GM11168 (cell line): ENCODE results near the gene HOXA13.

Experiments
- in situ Hi-C: fragments of 300-500 bp; cut with MboI; formaldehyde crosslinking; loops from one replicate; pipeline ENCODE4 v1.12.0; 2022; ENCODE audit warnings: low sequenced_read_pairs; ENCODE audit not compliant: unreplicated experiment

HOXA13 gene

DNA sequence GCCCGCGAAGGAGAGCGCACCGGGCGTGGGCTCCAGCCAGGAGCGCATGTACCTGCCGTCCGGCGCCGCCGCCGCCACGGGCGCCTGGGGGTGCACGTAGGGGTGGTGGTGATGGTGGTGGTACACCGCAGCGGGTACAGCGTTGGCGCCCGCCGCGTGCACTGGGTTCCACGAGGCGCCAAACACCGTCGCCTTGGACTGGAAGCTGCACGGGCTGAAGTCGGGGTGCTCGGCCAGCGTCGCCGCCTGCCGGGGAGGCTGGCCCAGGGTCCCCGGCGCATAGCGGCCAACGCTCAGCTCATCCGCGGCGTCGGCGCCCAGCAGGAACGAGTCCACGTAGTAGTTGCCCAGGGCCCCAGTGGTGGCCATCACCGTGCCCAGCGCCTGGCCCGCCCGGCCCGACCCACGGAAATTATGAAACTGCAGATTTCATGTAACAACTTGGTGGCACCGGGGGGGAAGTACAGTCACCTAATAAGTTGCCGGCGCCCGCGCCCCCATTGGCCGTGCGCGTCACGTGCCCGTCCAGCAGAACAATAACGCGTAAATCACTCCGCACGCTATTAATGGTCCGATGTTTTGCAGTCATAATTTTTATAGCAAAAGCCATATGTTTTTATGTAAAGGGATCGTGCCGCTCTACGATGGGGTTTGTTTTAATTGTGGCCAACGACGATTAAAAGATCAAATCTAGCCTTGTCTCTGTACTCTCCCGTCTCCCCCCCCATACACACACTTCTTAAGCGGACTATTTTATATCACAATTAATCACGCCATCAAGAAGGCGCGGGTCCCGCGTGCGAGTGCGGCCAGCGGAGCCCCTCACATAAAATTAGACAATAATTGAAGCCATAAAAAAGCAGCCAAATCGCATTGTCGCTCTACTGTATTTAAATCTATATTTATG lies 34.5 kb downstream of the HOXA13 start, which contains the start of gene HOXA9:
Gene HOXA9, minus strand, starts transcription at position 449 of the 907 bp plus-strand sequence. Its CDS starts 80 bp downstream, at position 369.
- in situ Hi-C loops, result no loop called here

DNA sequence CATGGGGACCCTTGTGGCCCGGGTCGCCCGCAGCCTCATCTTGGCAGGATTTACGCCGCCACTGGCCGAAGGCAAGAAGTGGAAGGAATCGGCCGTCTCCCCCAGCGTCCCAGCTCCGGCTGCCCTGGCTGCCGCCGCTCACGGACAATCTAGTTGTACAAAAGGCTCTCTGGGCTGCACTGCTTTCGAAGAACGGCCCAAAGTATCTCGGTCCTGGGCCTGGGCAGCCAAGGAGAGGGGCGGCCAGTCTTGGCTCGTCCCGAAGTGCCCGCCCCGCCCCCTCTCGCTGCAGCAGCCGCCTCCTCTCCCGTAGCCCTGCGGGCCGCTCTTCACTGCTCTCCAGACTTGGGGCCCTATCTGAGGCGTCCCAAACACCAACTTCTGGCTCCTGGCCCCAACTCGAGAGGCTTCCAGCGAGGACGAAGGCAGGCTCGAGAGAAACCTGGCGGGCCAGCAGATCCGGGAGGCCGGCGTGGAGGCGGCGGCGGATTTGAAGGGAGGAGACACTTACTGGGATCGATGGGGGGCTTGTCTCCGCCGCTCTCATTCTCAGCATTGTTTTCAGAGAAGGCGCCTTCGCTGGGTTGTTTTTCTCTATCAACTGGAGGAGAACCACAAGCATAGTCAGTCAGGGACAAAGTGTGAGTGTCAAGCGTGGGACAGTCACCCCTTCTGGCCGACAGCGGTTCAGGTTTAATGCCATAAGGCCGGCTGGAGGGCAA lies 35.4 kb downstream of the HOXA13 start:
- in situ Hi-C loops, result no loop called here

GRCh38 chr7:27164045-27164366 lies 35.9 kb downstream of the HOXA13 start:
- in situ Hi-C loops, result no loop called here

GRCh38 chr7:27163288-27164044 lies 36.4 kb downstream of the HOXA13 start:
- in situ Hi-C loops, result no loop called here

DNA sequence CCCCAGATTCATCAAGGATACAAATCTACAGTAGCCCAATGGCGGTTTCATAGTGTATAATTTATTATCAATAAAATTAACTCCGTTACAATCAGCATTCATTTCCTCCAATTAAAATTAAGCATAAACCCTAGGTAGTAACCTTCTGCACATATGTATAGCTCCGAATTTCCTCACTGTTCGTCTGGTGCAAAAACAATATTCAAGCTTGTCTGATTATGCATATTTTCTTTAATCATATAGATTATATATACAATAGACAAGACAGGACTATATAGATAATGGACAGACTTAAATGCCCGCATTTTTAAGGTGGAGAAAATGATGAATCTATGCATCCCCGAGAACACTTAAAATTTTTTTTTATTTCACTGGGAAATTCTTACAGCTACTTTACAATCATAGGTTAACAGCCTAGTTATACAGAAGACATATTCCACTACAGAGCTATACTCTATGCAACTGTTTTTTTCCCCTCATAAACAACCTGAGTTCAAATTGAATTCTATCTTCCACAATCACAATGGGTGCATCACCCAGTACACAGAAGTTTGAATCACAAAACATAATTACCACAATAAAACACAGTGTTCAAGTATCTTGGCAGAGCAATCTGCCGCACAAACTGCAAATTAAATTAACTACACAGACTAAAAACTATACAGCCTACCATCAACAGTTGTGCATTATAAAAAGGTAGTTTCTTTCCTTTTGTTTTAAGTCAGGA lies 37.2 kb downstream of the HOXA13 start:
- in situ Hi-C loops, result no loop called here

DNA sequence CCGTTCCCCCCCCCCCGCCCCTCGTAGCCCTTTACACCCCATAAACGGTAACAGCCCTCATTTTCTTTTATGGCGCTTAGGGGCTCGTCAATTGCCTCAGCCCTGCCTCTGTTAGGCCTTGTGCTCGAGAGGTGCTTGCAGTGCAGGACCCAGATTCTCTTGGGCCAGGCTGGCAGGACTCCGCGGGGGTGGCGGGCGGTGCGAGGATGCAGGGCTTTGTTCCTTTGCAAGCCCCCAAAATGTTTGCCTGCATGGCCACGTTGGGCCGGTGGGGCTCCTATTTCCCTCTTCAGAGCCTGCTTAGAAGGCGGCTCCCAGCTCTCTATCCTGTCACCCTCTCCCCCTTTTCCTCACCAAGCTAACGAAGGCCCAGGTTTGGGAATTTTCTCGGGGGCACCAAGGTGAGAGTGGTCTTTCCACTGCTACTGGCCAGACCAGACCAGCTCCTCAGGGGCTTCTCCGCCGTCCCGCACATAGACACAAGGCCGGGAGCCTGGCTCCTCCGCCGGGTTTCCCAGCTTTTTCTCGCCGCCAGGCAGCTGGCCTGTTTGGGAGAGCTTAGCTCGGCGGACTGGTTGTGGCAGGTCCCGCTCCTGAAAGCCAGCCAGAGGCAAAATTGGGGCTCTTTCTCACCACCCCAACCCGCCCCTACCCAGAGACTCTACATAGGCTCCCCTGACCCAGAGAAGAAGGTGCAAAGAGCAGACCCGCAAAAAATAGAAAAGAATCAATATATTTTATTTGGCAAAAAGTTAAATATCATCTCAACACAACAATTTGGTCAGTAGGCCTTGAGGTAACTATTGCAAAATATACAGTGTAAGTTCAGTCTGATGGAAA lies 38.0 kb downstream of the HOXA13 start:
- in situ Hi-C loops, result no loop called here

DNA sequence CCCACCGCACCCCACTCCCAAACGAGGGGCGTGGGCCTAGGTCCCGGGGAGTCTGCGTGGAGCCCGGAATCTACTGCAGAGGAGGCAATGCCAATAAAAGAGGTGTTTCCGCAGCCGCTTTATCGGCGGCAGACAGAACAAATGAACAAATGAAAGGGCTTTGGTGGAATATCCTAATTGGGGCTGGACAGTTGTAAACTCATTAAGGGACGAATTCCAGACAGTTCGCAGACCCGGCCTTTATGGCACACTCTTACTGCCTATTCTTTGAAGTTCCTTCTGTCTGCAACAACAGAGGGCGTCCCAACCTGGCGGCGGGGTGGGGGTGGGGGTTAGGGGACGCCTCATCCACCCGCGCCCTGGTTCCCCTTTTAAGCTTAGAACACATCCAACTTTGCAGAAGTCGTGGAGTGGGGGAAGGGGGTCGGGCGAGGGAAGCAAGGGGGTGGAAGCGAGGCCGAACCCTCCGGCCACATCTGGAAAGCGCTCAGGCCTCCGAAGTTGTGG lies 38.6 kb downstream of the HOXA13 start:
- in situ Hi-C loops, result no loop called here

- in situ Hi-C loops, result no loop called here
Observed at GRCh38 chr7:27160546-27161213, 39.2 kb downstream of the HOXA13 start.

GRCh38 chr7:27160145-27160545 lies 39.7 kb downstream of the HOXA13 start:
- in situ Hi-C loops, result no loop called here

GRCh38 chr7:27159266-27160144 lies 40.4 kb downstream of the HOXA13 start:
- in situ Hi-C loops, result loop anchor here (10.0 kb wide), 2 partner anchors 655 to 795 kb away; no protein-coding TSS in a partner anchor

- in situ Hi-C loops, result loop anchor here (10.0 kb wide), 2 partner anchors 654 to 794 kb away; no protein-coding TSS in a partner anchor
Observed at GRCh38 chr7:27158436-27159265, 41.2 kb downstream of the HOXA13 start.

DNA sequence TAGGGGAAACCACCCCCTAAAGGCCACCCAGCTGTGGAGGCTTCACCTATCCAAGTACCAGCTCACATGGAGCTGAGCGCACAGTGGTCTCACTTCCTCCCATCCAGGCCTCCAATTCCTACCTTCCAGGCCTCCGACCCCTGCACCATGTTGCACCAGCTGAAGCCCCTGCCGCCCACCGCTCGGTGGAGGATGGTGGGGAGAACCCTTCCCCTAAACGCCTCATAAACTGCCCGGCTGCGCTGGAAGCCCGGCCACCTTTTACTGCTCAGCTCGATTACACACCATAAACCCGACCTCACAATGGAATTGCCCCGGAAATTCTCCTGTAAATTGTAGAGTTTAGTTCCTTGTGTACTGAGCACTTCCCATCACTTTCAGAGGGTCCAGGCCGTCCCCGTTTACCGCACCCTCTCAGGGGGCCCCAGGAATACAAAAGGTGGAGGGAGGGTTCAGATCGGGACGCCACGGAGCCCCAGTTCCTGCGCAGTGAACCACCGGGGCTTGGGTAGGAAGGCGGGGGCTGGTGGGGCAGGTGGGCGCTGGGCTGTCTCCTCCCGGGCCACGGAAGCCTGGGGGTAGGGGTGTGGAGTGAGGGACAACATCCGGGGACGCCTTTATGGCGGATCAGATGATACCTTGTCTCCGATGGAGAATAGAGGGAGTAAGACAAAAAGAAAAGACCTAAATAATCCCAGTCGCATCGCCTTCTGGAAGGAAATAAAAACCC lies 42.0 kb downstream of the HOXA13 start:
- in situ Hi-C loops, result loop anchor here (10.0 kb wide), 2 partner anchors 653 to 793 kb away; no protein-coding TSS in a partner anchor

GRCh38 chr7:27156916-27157701 lies 42.8 kb downstream of the HOXA13 start:
- in situ Hi-C loops, result loop anchor here (10.0 kb wide), 2 partner anchors 652 to 792 kb away; no protein-coding TSS in a partner anchor

DNA sequence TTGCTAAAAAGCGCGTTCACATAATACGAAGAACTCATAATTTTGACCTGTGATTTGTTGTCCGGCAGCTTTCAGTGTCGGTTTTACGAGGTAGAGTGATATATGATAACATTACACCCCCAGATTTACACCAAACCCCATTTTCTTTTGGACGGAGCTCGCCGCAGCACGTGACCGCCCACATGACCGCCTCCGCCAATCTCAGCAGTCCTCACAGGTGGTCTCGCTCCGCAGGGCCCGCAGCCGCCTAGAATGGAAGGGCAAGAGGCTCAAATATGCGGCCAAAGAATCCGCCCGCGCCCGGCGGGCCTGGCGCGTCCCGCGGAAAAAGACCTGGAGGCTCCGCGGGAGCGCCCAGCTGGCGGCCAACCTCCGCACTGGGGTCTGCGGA lies 43.4 kb downstream of the HOXA13 start, which contains the start of gene HOXA7:
Gene HOXA7, minus strand, starts transcription at position 168 of the 391 bp plus-strand sequence. Its CDS starts 130 bp downstream, at position 38.
- in situ Hi-C loops, result loop anchor here (10.0 kb wide), 2 partner anchors 652 to 792 kb away; no protein-coding TSS in a partner anchor
